ENCODE data around the gene C19orf85.

GRCh38 chr19:55460670-55461258 is 3.8 kb downstream of the C19orf85 start:
- TF ChIP-seq EZH2 (IDR thresholded peaks at IDR 0.05) (no peak), FOXP2 (optimal IDR thresholded peaks at IDR 0.05; ENCODE audit: control extremely low read depth, extremely low read length, insufficient read depth) (no peak)
